Measurements from ENCODE around the gene RASA3. TPM values are rescaled to one million over a fixed set of nuclear protein-coding genes. Genes with fewer than 3 reads are reported as not detected.

Gene RASA3
- total RNA-seq, 5 donors from 2014 or later (not counting 1 experiment from before 2014, with no cell fraction given), result 223 to 267 (median 238) TPM

DNA sequence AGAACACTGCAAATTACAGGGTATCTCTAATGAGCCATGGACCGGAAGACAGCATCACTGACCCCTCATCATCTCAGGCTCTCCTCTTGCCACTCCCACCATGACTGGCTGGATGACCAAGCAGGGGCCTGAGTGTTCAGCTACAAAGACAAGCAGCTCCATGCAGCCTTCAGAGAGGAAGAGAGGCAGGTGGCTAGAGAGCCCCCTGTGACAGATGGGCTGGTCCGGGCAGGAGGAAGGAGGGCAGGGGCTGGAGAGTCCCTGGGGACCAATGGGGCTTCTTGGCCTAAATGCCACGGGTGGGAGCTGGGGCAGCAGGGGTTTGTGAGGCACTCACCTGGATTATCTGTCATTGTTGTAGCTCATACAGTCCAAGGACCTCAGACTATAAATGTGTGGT is 12.8 kb upstream of the RASA3 start:
- H3K4me1 Mint-ChIP-seq, result peaks cover 25 to 54% (median 54%) of the 10 kb centered on the region in 3 donors
- DNase-seq, result peak in 1 of 35 experiments; percentile 2
- peak overlapping the region; percentile 86 for H3K27ac ChIP-seq (ENCODE audit: low read length)

DNA sequence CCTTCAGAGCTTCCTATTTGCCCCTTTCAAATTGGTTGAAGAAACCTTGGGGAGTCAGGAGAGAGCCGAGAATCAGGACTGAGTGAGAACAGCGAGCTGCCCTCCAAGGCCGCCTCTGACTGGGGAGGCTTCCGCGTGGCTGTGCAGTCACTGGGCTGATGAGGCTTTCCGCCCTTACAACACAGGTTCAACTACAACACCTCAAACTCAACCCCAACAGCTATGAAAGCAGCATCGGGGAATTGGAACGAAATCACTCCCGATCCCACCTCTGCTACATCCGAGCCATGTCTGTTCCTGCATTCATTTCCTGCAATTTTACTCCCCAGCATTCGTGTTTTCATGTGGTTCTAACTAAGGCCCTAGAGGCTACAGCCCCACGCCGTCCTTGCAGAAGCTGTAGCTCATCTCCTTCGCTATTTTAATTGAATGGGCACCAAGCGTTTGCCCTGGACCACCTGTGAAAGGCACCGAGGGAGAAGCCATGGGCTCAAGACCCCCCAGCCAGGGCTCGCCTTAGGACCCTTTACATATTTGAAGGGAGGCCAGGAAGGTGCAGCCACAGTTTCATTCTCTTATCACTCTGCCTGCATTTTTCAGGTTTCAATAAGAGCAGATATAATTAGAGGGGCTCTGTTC is 12.3 kb upstream of the RASA3 start:
- Histone ChIP-seq H3K9me3 (no peaks in the 10 kb centered on the region), H3K36me3 (ENCODE audit: control insufficient read depth in 2 of 2, extremely low read depth in 1 of 2, insufficient read depth in 1 of 2, low read length in 1 of 2) (no peaks in the 10 kb centered on the region), H3K4me1 (ENCODE audit: control insufficient read depth in 1 of 2, extremely low read depth in 1 of 2, insufficient read depth in 2 of 2, low read length in 2 of 2) (peaks cover 80 to 98% of the 10 kb centered on the region in 2 experiments), H3K27ac (ENCODE audit: low read length) (peak overlapping the region; percentile 86), H3K27me3 (replicated peaks in 1 of 2; ENCODE audit: control insufficient read depth in 2 of 2, extremely low read depth in 1 of 2, insufficient read depth in 2 of 2, low read length in 1 of 2) (no peaks in the 10 kb centered on the region), H3K4me3 (ENCODE audit: control insufficient read depth in 1 of 2, extremely low read depth in 1 of 2, low read length in 1 of 2) (no peak overlapping the region)
- 91% methylated on average over 15 of the region's 17 CpGs for WGBS (ENCODE audit: insufficient coverage)
- ChIA-PET CTCF (no interaction called here), POLR2A (interaction anchor here in 1 of 2 donors (0.9 kb wide), 1 partner anchor 26 kb away, joined by 3 read pairs; no protein-coding TSS in a partner anchor)
- no peak overlapping the region for H3K27ac Mint-ChIP-seq
- H3K4me1 Mint-ChIP-seq, result peaks cover 20 to 49% (median 49%) of the 10 kb centered on the region in 3 donors
- ATAC-seq (replicated peaks in 1 of 4) (no peak), DNase-seq (peak in 1 of 35 experiments; percentile 2)
- no peak overlapping the region for H3K4me3 Mint-ChIP-seq
- peaks cover 4% of the 10 kb centered on the region for H3K36me3 Mint-ChIP-seq
- no peaks in the 10 kb centered on the region for H3K9me3 Mint-ChIP-seq
- no peaks in the 10 kb centered on the region for H3K27me3 Mint-ChIP-seq

More for the DNA sequence above, 12.8 kb upstream of the RASA3 start:
- H3K4me3 ChIP-seq (ENCODE audit: control insufficient read depth in 1 of 2, extremely low read depth in 1 of 2, low read length in 1 of 2), result no peak overlapping the region
- H3K9me3 Mint-ChIP-seq, result no peaks in the 10 kb centered on the region
- 59% methylated on average over 3 of the region's 3 CpGs for WGBS (ENCODE audit: insufficient coverage)
- H3K27me3 Mint-ChIP-seq, result no peaks in the 10 kb centered on the region
- no peak overlapping the region for H3K27ac Mint-ChIP-seq
- H3K4me1 ChIP-seq (ENCODE audit: control insufficient read depth in 1 of 2, extremely low read depth in 1 of 2, insufficient read depth in 2 of 2, low read length in 2 of 2), result peaks cover 82 to 98% of the 10 kb centered on the region in 2 experiments
- ATAC-seq (replicated peaks in 1 of 4), result no peak
- ChIA-PET CTCF (no interaction called here), POLR2A (interaction anchor here in 1 of 2 donors (0.9 kb wide), 1 partner anchor 26 kb away, joined by 3 read pairs; no protein-coding TSS in a partner anchor)
- peak overlapping the region in 1 of 3 donors; percentile 32 for H3K4me3 Mint-ChIP-seq
- H3K9me3 ChIP-seq, result no peaks in the 10 kb centered on the region
- H3K36me3 ChIP-seq (ENCODE audit: control insufficient read depth in 2 of 2, extremely low read depth in 1 of 2, insufficient read depth in 1 of 2, low read length in 1 of 2), result no peaks in the 10 kb centered on the region
- H3K36me3 Mint-ChIP-seq, result peaks cover 4% of the 10 kb centered on the region
- H3K27me3 ChIP-seq (replicated peaks in 1 of 2; ENCODE audit: control insufficient read depth in 2 of 2, extremely low read depth in 1 of 2, insufficient read depth in 2 of 2, low read length in 1 of 2), result no peaks in the 10 kb centered on the region

DNA sequence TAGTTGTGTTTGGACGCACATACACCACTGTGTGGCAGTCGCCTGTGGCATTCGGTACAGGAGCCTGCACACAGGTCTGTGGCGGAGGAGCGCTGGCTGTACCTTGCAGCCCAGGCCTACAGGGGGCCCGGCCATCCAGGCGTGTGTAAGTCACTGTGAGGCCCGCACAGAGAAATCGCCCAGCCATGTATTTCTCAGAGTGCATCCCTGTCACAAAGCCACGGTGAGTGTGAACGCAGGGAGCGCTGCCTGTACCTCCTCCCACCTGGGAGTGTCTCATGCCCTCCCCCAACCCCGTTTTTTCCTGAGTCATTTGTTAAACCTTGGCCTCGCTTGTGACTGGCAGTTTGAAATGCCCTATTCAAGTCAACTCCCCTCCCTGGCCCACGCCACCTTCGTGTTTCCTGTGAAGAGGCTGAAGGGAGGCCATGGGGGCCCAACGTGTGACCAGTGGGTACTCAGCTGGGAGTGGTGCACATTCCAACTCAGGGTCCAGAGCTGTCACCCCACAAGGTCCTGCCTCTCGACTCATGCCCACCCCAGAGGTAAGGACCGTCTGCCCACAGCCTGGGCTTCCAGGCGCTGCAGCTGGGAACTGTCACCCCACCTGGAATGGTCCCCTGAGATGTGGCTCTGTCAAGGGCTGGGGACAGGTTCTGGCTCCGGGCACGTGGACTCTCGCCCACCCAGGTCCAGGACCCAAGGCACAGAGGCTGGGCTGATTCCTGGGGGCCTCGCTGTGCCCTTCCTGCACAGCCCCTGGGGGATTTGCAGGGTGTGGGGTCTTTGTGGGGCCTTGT is 11.6 kb upstream of the RASA3 start:
- Mint-ChIP-seq H3K27ac (no peak overlapping the region), H3K4me1 (peaks cover 13 to 42% (median 42%) of the 10 kb centered on the region in 3 donors), H3K36me3 (peaks cover 4% of the 10 kb centered on the region), H3K9me3 (no peaks in the 10 kb centered on the region), H3K4me3 (no peak overlapping the region), H3K27me3 (no peaks in the 10 kb centered on the region)
- ChIA-PET POLR2A (interaction anchor here in 1 of 2 donors (0.7 to 0.8 kb wide), 2 partner anchors 33 to 79 kb away, joined by 3 to 4 read pairs; no protein-coding TSS in a partner anchor), CTCF (no interaction called here)
- Histone ChIP-seq H3K27me3 (replicated peaks in 1 of 2; ENCODE audit: control insufficient read depth in 2 of 2, extremely low read depth in 1 of 2, insufficient read depth in 2 of 2, low read length in 1 of 2) (no peaks in the 10 kb centered on the region), H3K4me3 (ENCODE audit: control insufficient read depth in 1 of 2, extremely low read depth in 1 of 2, low read length in 1 of 2) (peak overlapping the region in 1 of 2 donors; percentile 33), H3K9me3 (no peaks in the 10 kb centered on the region), H3K36me3 (ENCODE audit: control insufficient read depth in 2 of 2, extremely low read depth in 1 of 2, insufficient read depth in 1 of 2, low read length in 1 of 2) (no peaks in the 10 kb centered on the region), H3K4me1 (ENCODE audit: control insufficient read depth in 1 of 2, extremely low read depth in 1 of 2, insufficient read depth in 2 of 2, low read length in 2 of 2) (peaks cover 76 to 96% of the 10 kb centered on the region in 2 experiments), H3K27ac (ENCODE audit: low read length) (peak overlapping the region; percentile 86)
- DNase-seq (peak in 31 of 35 experiments; percentile 30 to 74 (median 52)), ATAC-seq (replicated peaks in 1 of 4) (peak in 1 of 4 experiments; percentile 7)
- 63% methylated on average over 21 of the region's 24 CpGs for WGBS (ENCODE audit: insufficient coverage)

DNA sequence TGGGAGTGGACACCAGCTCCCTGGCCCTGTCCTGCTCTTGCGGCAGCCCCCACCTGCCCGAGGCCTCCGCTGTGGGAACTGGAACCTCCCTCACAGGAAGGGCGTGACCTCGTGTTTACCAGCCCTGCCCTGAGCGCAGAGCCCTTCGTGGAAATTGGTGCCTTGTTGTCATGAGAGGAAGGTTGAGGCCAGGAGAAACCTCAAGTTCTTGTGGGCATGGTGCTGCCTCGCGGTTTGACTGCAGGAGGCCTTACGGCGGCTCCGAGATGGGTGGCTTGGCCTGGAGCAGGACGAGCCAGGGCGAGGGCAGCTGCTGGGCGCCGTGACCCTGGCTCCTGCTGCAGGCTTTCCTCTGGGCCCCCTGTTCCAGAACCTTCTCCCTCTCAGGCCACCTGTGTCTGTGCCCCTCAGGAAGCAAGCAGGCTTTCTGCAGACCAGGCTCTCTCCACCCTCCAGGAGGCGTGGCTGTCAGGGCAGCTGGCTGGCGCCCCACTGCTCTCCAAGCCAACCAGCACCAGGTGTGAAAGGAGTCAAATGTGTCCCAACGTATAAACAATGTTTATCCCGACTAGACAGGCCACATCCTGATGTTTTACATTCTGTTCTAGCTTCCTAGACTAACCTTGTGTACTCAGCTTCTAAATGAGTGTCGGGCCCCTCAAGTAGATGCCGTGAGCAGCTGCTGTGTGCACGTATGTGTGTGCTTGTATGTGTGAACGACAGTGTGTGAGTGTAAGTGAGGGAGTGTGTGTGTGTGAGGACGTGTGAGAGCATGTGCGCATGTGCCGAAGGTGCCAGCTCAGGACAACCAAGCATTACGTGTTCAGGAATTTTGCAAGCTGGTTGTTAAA is 10.4 kb upstream of the RASA3 start:
- no peak overlapping the region for H3K27ac Mint-ChIP-seq
- no peaks in the 10 kb centered on the region for H3K27me3 Mint-ChIP-seq
- Histone ChIP-seq H3K36me3 (ENCODE audit: control insufficient read depth in 2 of 2, extremely low read depth in 1 of 2, insufficient read depth in 1 of 2, low read length in 1 of 2) (no peaks in the 10 kb centered on the region), H3K9me3 (no peaks in the 10 kb centered on the region), H3K27ac (ENCODE audit: low read length) (peak overlapping the region; percentile 86), H3K27me3 (replicated peaks in 1 of 2; ENCODE audit: control insufficient read depth in 2 of 2, extremely low read depth in 1 of 2, insufficient read depth in 2 of 2, low read length in 1 of 2) (no peaks in the 10 kb centered on the region), H3K4me3 (ENCODE audit: control insufficient read depth in 1 of 2, extremely low read depth in 1 of 2, low read length in 1 of 2) (peak overlapping the region; percentile 3 to 47), H3K4me1 (ENCODE audit: control insufficient read depth in 1 of 2, extremely low read depth in 1 of 2, insufficient read depth in 2 of 2, low read length in 2 of 2) (peaks cover 70 to 86% of the 10 kb centered on the region in 2 experiments)
- DNase-seq (peak; percentile 72 to 94 (median 83)), ATAC-seq (replicated peaks in 1 of 4) (peak; percentile 69 to 76 (median 74))
- 8% methylated on average over 21 of the region's 28 CpGs for WGBS (ENCODE audit: insufficient coverage)
- H3K4me1 Mint-ChIP-seq, result peaks cover 2 to 31% (median 31%) of the 10 kb centered on the region in 3 donors
- no peak overlapping the region for H3K4me3 Mint-ChIP-seq
- H3K9me3 Mint-ChIP-seq, result no peaks in the 10 kb centered on the region
- ChIA-PET POLR2A (interaction anchor here in 1 of 2 donors (0.7 to 0.8 kb wide), 2 partner anchors 32 to 80 kb away, joined by 3 to 4 read pairs; no protein-coding TSS in a partner anchor), CTCF (interaction anchor here (0.9 to 1.1 kb wide), 3 partner anchors 13 to 32 kb away, joined by 3 to 6 read pairs (median 3); no protein-coding TSS in a partner anchor)
- peaks cover 4% of the 10 kb centered on the region for H3K36me3 Mint-ChIP-seq

DNA sequence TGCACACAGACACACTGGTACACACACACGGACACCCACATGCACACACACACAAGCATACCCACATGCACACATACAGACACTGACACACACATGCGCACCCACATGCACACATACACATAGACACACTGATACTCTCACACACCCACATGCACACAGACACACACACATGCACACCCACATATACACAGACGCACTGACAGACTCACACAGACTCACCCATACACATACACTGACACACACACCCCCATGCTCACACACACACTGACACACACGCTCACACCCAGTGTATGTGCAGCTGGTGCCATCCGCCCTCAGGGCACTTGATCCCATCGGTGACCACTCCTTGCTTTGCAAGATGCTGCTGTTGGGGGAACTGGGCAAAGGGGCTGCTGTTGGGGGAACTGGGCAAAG is 9.7 kb upstream of the RASA3 start:
- 62% methylated on average over 6 of the region's 6 CpGs for WGBS (ENCODE audit: insufficient coverage)
- CTCF ChIA-PET, result interaction anchor here in 1 of 2 donors (1.1 kb wide), 1 partner anchor 31 kb away, joined by 6 read pairs; no protein-coding TSS in a partner anchor
- Mint-ChIP-seq H3K4me3 (no peak overlapping the region), H3K4me1 (peaks cover 2 to 35% (median 32%) of the 10 kb centered on the region in 3 donors), H3K27ac (no peak overlapping the region), H3K9me3 (no peaks in the 10 kb centered on the region), H3K27me3 (no peaks in the 10 kb centered on the region), H3K36me3 (peaks cover 4% of the 10 kb centered on the region)
- peak; percentile 2 to 10 (median 6) for ATAC-seq (replicated peaks in 1 of 4)
- Histone ChIP-seq H3K27me3 (replicated peaks in 1 of 2; ENCODE audit: control insufficient read depth in 2 of 2, extremely low read depth in 1 of 2, insufficient read depth in 2 of 2, low read length in 1 of 2) (no peaks in the 10 kb centered on the region), H3K36me3 (ENCODE audit: control insufficient read depth in 2 of 2, extremely low read depth in 1 of 2, insufficient read depth in 1 of 2, low read length in 1 of 2) (no peaks in the 10 kb centered on the region), H3K27ac (ENCODE audit: low read length) (peak overlapping the region; percentile 86), H3K4me3 (ENCODE audit: control insufficient read depth in 1 of 2, extremely low read depth in 1 of 2, low read length in 1 of 2) (peak overlapping the region in 1 of 2 donors; percentile 3), H3K9me3 (no peaks in the 10 kb centered on the region), H3K4me1 (ENCODE audit: control insufficient read depth in 1 of 2, extremely low read depth in 1 of 2, insufficient read depth in 2 of 2, low read length in 2 of 2) (peaks cover 70 to 82% of the 10 kb centered on the region in 2 experiments)
- POLR2A ChIA-PET, result no interaction called here
- peak in 3 of 35 experiments; percentile 29 to 41 (median 39) for DNase-seq
